GM19240 (cell line): ENCODE data around the gene ADAM20.
A peak's percentile ranks its signal among the peaks of the same experiment; 100 is the strongest.
"Not testable (repeated sequence)": the region's sequence is repeated elsewhere in the genome, so short reads cannot be mapped to it uniquely, and the experiment has no call there.

Experiments used
- DNase-seq: peaks from one replicate; pipeline ENCODE4 v3.0.0; 2011; ENCODE audit warnings: low spot score; ENCODE audit not compliant: insufficient read length

ADAM20 gene

DNA sequence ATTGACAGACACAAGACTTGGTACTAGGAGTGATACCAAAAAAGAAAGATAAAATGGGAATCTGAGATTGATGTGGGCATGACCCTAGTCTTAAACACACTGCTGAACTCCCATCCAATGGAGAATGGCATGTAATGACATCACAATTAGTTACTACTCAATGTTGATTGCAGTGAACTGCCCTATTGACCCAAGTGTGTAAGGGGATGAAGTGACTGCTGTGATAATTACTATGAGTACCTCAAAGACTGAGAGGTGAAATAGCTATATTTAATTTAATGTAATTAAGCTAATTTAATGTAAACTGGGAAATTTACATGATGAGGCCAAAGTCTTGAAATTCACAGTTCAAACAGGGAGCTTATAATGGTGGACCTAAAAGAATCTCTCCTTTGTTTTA is at the start of gene ADAM20:
ADAM20 (minus strand) TSS at position 101 of the 400 bp plus-strand sequence. CDS start 10,247 bp downstream, outside the sequence.
- DNase-seq: no peak

DNA sequence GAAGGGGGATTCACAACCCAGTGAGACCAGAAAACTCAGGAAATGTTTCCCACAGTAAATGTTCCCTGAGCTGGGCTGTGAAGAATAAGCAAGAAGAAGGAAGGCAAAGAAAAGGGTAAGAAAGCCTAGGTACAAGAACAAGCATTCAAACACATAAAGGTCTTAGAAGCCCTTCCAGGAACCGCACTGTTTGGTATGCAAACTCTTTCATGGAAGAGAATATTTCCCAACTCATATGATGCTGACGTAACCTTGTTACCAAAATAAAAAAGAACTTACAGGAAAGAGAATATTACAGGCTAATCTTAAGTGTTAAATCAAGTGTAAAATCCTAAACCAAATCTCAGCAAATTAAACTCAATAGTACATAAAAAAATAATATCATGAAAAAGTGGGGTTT is 42.1 kb upstream of the ADAM20 start:
- no peak for DNase-seq

DNA sequence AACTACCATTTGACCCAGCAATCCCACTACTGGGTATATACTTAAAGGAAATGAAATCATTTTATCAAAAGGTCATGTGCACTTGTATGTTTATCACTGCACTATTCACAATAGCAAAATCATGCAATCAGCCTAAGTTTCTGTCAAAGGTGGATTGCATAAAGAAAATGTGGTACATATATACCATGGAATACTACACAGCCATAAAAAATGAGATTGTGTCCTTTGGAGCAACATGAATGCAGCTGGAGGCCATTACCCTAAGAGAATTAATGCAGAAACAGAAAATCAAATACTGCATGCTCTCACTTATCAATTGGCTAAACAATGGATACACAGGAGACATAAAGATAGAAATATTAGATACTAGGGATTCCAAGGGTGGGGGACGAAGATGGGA is 38.2 kb upstream of the ADAM20 start:
- no peak for DNase-seq

DNA sequence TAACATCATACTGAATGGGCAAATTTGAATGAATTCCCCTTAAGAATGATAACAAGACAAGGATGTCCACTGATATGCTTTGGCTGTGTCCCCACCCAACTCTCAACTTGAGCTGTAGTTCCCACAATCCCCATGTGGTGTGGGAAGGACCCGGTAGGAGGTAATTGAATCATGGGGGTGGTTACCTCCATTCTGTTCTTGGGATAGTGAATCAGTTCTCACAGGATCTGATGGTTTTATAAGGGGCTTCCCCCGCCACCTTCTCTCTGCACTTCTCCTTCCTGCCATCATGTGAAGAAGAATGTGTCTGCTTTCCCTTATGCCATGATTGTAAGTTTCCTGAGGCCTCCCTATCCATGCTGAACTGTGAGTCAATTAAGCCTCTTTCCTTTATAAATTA is 36.3 kb upstream of the ADAM20 start:
- DNase-seq: no peak

DNA sequence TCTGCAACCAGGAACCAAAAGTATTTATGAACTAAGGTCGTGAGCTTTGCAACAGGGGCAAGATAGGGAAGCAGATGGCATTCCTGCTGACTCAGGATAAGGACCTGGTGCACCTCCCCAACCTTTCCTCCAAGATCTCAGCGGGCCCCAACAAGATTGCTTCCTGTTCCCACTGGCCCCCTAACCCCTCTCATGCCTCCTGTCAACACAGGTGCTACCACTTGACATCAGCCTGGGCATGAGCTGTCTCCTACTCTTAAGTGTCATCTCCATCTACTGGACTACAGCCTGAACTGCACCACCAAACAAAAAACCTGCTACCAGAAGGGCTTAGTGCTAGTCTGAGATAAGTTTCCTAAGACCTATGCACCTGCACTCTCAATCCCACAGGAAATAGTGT is 33.0 kb upstream of the ADAM20 start:
- peak; percentile 9 for DNase-seq

DNA sequence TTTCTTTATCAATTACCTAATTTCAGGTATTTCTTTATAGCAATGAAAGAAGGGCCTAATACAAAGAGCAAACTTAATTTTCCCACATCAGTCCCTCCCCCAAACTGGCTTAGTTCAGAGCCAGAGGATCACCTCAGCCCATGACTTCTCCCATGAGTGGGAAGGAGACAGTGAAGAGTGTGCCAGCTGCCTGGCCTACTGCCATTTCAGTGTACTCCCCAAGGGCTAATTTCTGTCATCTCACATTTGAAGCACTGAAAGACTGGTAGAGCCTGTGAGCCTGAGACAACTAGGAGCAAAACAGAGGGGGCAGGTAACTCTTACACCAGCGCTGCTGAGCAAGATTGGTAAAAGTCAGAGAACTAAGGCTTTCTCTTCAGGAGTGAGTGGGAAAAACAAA is 29.1 kb upstream of the ADAM20 start:
- no peak for DNase-seq

DNA sequence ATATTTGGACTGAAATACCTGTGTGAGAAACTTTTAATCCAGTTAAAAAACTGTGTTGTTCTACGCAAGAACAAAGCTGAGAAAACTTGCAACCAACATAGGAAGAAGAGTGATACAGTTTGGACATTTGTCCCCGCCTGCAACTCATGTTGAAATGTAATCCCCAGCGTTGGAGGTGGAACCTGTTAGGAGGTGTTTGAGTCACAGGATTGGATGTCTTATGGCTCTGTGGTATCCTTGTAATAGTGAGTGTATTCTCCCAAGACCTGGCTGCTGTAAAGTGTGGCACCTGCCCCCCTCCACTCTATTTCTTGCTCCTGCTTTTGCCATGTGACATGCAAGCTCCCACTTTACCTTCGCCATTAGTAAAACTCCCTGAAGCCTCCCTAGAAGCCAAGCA is 28.6 kb upstream of the ADAM20 start:
- no peak for DNase-seq

DNA sequence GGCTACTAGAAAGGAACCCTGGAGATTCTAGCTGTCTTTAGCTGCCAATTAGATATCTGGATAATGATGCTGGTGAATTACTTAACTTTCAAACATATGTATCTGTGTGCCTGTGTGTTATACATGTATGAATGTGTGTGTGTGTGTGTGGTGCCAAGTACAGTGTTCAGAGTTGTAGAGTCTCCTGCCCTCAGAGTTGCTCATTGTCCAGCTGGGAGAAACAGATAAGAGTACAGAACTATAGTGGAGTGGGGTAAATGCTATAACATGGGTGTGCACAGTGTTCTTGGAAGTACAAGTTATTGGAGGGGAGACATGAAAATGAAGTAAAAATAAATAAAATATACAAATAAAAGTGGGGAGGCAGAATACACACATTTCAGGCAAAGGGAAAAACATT is 23.6 kb upstream of the ADAM20 start:
- no peak for DNase-seq

DNA sequence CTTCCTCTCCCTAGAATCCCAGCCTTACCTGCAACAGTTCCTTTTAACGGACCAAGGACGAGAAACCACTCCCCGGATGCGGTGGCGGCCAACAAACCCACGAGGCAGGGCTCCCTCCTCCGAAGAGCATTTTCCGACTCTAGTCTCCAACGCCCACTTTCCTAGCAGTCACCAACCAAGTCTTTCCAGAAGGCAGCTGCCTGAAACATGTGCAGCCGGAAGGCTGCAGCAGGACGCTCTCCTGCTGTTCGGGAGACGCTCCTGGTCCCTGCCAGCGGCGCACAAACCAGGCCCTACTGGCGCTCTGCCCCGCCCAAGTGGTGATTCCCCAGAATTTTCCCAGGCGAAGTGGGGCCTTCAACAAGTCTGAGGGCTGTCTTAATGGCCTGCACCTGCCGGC is 21.1 kb upstream of the ADAM20 start:
- no peak for DNase-seq

DNA sequence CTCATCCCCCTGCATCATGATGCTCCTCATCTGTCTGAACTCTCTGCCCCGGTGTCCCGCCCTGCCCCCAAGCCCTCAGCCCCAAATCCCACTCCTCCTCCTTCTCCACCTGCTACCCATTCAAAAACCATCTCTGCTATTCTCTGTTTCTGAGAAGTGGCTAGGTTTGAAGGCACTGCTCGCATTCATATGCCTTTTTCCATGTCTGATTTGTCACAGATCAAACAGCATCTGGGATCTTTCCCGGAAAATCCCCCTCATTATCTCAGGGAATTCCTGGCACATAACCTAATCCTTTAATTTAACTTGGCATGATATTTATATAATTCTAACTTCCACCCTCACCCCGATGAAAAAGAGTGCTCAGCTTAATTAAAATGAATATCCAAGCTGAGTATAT is 3.3 kb upstream of the ADAM20 start:
- no peak for DNase-seq

DNA sequence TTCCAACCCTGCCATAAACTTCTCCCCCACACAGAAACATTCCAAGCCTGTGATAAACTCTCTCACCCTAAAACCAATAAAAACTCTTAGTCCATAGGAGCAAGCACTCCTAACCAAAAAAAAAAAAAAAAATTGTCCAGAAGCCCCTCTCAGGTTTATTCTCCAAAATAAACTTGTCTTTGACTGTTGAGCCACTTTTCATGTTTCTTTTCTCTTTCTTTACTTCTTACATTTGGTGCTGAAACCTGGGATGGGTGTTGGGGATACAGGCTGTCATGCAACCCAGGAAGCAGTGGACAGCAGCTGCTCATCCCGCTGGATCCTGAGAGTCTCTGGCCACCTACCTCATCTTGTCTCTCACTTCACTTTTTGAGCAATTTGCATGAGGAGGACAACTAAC is 2.0 kb upstream of the ADAM20 start:
- DNase-seq: no peak

DNA sequence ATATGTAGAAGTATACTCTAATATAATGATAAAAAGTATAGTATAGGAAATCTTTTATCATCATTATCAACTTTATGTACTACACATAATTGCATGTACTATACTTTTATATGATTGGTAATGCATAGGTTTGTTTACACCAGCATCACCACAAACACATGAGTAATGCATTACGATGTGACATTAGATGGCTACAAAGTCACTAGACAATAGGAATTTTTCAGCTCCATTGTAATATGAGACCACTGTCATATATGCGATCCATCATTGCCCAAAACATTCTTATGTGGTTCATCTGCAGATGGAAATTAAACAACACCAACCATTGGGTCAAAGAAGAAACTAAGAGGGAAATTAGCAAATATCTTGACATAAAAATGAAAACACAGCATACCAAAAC is 4.4 kb downstream of the ADAM20 start:
- no peak for DNase-seq

DNA sequence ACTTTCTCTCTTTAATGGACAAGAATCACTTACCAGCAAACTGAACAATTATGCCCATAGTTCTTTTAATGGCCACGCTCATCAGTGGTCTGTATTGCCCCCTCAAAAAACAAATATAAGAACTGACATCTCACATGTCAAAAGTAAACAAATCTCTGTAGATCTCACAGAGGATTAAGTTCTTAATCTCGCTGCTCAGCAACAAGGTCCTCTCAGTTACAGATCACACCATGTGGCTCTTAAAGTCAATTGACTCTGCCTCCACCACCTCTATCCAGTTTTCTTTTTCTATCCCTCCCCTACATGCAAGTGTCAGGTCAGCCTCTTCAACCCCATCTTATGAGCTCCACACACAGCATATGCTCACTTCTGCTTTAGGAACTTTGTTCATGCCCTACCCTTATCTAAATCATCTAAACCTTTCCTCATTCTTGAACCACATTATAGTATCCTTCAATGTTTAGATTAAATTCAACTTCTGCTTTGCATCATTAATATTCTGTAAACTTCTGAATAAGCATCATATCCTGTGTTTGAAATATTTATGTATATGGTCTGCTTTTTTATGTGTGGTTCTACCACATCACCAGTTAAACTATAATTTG is 7.2 kb downstream of the ADAM20 start:
- DNase-seq: no peak

DNA sequence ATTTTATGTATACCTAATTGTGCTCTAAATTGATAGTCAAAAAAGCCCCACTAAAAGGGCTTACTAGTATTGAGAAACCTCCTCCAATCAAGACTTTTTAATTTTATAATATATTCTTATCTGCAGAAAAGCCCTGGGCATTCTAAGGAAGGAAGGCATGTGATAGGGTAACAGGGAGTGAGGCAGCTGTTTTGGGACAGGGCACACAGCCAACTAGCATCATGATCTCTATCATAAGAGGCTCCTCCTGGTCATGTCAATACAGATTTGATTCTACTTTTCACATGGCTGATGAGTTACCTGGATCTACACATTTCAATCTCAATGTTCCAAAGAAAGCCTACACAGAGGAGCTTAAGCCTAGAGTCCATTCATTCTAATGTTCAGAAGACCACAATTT is 9.1 kb downstream of the ADAM20 start:
- DNase-seq: no peak

DNA sequence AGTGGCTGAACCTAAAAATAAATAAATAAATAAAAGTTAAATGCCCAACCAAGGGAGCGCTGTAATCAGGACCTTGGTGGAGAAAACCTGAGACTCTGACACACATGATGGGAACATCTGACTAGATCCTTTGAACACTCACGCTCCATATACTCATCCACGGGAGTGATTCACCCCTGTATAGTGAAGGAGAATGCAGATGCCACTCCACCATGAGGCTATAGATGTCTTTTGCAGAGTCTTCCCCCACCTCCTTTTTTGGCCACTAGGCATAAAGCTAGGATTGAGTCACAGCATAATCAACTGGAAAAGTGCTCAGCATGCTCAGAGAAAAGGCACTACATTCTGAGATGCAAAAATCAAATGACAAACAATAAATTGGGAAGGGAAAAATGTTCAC is 19.0 kb downstream of the ADAM20 start:
- no peak for DNase-seq

DNA sequence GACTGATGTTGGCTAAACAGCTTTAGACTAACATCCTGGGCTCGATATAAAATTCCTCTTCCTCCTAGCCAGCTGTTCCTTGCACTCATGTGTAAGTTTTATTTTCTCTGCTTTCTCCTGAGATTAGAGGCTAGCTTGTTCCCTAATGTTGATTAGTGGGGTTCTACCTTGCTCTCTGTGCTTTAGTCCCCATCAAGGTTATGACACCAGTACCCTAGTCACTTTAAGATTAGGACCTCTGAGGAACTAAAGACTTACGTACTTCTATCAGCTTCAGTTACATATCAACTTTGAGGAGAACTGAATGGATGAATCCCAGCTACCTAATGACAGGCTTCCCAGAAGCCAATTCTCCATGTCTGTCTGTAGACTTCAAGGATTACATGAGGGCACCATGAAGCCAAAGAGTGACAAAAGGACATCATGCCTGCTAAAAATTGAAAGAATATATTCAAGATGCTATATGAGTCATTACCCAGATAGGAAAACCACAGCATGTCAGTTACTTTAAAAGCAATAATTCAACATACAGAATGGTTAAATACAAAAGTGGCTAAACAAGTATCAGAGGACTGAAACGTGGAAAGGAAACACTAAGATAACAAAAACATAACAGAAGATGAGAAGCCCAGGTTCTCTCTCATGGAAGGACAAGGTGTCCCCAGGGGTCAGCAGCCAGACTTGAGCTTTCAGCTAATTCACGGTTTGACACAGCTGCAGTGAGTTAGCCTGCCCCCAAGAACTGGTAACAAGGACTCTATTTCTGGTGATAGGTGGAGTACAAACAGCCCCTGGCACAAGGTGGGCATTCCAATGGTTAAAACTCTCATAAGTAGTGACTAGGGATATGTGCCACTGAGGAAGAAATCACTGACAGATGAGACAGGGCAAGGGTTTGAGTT is 20.4 kb downstream of the ADAM20 start:
- DNase-seq: no peak

DNA sequence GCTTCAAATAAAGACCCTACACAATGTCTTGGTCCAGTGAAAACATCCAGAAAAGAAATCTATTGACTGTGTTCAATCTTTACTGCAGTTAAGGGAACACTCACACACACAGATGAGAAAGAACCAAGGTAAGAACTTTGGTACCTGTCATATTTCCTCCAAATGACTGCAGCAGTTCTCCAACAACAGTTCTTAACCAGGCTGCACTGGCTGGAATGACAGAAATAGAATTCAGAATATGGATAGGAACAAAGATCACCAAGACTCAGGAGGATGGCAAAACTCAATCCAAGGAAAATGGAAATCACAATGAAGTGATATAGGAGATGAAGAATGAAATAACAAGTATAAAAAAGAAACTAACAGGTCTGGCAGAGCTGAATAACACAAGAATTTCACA is 36.6 kb downstream of the ADAM20 start:
- no peak for DNase-seq

DNA sequence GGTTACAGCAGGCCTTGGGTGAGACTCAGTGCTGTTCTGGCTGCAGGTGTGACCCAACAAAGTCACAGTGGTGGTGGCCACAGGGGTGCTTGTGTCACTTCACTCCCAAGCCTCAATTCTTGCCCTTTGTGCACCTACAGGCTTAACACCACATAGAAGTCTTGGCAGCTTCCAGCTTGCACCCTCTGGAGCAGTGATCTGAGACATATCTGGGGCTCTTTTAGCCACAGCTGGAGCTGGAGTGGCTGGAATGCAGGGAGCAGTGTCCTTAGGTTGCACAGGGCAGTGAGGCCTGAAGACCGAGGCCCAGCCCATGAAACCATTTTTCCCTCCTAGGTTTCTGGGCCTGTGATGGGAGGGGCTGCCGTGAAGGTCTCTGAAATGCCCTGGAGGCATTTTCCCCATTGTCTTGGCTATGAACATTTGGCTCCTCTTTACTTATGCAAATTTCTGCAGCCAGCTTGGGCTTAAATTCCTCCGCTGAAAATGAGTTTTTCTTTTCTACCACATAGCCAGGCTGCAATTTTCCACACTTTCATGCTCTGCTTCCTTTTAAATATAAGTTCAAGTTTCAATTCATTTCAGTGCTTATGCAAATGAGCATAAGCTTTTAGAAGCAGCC is 45.1 kb downstream of the ADAM20 start:
- DNase-seq: no peak

DNA sequence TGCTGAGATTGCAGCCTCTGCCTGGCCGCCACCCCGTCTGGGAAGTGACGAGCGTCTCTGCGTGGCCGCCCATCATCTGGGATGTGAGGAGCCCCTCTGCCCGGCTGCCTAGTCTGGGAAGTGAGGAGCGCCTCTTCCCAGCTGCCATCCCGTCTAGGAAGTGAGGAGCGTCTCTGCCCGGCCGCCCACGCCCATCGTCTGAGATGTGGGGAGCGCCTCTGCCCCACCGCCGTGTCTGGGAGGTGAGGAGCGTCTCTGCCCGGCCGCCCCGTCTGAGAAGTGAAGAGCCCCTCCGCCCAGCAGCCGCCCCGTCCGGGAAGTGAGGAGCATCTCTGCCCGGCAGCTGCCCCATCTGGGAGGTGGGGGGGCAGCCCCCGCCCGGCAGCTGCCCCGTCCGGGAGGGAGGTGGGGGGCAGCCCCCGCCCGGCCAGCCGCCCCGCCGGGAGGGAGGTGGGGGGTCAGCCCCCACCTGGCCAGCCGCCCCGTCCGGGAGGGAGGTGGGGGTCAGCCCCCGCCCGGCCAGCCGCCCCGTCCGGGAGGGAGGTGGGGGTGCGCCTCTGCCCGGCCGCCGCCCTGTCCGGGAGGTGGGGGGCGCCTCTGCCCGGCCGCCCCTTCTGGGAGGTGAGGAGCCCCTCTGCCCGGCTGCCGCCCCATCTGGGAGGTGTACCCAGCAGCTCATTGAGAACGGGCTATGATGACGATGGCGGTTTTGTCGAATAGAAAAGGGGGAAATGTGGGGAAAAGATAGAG is 57.3 kb downstream of the ADAM20 start:
- DNase-seq: not testable (repeated sequence)

DNA sequence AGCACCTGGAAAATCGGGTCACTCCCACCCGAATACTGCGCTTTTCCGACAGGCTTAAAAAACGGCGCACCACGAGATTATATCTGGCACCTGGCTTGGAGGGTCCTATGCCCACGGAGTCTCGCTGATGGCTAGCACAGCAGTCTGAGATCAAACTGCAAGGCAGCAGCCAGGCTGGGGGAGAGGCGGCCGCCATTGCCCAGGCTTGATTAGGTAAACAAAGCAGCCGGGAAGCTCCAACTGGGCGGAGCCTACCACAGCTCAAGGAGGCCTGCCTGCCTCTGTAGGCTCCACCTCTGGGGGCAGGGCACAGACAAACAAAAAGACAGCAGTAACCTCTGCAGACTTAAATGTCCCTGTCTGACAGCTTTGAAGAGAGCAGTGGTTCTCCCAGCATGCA is 59.3 kb downstream of the ADAM20 start:
- DNase-seq: not testable (repeated sequence)

DNA sequence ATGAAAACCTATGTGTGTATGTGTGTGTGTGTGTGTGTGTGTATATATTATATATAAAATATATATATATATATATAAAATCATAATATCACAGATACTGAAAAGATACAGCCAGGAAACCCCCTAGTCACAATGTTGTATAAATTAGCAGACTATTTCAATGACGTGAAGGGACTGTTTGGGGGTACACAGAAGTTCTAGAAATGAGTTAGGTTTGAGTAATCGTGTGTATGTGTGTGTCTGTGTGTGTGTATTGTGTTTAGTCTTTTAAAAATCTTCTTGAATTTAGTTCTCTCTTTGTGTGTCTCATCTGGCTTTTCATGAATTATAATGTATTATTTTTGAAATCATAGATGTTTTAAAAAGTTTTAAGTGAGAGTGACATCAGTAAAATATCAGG is 61.0 kb downstream of the ADAM20 start:
- DNase-seq: no peak
